ENCODE measurements around the gene STRA6.
"Not testable (repeated sequence)": the region's sequence is repeated elsewhere in the genome, so short reads cannot be mapped to it uniquely, and the experiment has no call there.

STRA6 gene

GRCh38 chr15:74179983-74180880 lies 22.4 kb downstream of the STRA6 start:
- DNase-seq: no peak

GRCh38 chr15:74179101-74179841 lies 23.3 kb downstream of the STRA6 start:
- no peak for DNase-seq

GRCh38 chr15:74178326-74179100 lies 24.1 kb downstream of the STRA6 start:
- no peak for DNase-seq

- DNase-seq: no peak
Measured at GRCh38 chr15:74176262-74177214, 26.0 kb downstream of the STRA6 start.

DNA sequence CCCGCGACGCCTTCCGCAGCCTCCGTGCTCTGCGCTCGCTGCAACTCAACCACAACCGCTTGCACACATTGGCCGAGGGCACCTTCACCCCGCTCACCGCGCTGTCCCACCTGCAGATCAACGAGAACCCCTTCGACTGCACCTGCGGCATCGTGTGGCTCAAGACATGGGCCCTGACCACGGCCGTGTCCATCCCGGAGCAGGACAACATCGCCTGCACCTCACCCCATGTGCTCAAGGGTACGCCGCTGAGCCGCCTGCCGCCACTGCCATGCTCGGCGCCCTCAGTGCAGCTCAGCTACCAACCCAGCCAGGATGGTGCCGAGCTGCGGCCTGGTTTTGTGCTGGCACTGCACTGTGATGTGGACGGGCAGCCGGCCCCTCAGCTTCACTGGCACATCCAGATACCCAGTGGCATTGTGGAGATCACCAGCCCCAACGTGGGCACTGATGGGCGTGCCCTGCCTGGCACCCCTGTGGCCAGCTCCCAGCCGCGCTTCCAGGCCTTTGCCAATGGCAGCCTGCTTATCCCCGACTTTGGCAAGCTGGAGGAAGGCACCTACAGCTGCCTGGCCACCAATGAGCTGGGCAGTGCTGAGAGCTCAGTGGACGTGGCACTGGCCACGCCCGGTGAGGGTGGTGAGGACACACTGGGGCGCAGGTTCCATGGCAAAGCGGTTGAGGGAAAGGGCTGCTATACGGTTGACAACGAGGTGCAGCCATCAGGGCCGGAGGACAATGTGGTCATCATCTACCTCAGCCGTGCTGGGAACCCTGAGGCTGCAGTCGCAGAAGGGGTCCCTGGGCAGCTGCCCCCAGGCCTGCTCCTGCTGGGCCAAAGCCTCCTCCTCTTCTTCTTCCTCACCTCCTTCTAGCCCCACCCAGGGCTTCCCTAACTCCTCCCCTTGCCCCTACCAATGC lies 27.1 kb downstream of the STRA6 start:
- DNase-seq: no peak

DNA sequence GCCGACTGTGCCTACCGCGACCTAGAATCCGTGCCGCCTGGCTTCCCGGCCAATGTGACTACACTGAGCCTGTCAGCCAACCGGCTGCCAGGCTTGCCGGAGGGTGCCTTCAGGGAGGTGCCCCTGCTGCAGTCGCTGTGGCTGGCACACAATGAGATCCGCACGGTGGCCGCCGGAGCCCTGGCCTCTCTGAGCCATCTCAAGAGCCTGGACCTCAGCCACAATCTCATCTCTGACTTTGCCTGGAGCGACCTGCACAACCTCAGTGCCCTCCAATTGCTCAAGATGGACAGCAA lies 27.7 kb downstream of the STRA6 start:
- DNase-seq: no peak

DNA sequence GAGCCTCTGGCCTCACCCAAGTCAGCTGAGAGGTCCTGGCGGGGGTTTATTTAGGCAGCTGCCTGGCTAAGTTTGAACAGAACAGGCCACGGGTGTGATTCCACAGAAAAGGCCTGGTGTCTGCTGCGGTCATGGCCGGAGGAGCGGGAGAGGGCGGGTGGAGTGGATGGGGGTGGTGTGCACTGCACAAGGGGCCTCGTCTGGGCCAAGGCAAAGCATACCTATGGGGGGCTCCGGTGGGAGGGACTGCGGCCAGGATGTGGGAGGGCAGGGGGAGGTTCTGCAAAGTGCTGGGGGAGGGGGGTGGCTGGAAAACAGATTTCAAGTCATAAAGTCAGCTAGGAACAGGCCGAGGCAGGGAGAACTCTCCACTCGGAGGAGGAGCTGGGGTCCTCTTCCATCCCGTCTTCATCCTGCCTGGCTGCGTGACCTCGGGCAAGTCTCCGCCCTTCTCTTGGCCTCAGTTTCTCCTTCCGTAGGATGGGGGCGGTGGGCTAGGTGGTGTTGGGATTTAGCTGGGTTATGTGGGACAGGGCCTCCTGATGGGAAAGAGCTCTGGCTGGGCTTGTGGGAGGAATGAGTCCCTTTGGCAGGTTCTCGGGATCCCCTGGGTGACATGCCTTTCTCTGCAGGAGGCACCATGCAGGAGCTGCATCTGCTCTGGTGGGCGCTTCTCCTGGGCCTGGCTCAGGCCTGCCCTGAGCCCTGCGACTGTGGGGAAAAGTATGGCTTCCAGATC lies 28.2 kb downstream of the STRA6 start:
- no peak for DNase-seq

DNA sequence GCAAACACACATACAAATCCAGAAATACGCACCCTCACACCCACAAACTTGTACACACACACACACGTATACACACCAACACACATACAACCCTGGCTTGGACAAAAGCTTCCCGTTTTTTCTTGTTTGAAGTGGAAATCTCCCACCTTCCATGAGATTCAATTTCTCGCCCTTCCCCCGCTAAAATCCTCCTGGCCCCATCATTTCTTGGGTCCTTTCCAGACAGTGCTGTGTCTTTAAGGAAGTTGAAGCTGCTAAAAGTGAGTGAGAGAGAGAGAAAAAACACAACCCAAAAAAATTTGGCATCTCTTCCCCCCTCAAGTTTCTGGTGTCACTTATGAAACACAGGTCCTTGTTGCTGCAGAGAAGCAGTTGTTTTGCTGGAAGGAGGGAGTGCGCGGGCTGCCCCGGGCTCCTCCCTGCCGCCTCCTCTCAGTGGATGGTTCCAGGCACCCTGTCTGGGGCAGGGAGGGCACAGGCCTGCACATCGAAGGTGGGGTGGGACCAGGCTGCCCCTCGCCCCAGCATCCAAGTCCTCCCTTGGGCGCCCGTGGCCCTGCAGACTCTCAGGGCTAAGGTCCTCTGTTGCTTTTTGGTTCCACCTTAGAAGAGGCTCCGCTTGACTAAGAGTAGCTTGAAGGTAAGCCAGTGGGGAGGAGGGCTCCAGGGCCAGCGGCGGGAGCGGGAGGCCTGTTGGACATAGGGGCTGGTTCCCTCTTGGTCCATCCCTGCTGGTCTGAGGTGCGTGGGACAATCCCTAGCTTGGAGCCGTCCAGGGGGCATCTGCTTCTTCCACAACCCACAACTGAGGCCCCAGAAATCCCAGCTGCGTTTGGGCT lies 29.0 kb downstream of the STRA6 start, which contains the start of gene ISLR:
Gene ISLR, plus strand, starts transcription at position 331 of the 839 bp plus-strand sequence. CDS start 1,149 bp downstream, outside the sequence.
- DNase-seq: no peak

DNA sequence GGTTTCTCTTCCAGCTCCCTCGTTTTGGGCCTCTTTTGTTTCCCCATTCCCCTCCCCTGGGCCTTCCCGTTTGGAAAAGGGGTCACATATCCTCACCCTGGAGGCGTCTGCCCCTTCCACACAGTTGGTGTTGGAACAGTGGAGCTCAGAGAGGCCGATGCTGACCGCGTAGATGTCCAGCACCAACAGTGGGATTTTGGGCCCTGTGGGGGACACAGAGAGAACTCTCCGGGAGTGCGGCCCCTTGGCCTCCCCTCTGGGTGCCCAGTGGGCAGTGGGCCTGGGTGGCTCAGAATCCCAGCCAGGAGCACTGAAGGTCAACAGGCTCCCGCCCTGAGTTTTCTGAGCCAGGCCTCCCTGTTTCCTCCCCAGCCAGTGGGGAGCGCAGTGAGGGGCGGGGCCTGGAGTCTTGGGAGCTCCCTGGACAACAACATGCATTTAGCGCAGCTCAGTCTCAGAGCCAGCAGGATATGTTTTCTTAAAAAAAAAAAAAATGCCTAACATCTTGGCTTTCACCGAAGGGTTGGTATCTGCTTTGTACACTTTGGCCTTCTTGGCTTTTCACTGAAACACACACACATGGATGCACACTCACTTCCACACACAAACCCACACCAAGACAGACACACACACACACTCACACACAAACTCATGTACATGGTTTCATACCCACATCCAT lies 29.7 kb downstream of the STRA6 start:
- no peak for DNase-seq

GRCh38 chr15:74171965-74172541 lies 30.5 kb downstream of the STRA6 start:
- DNase-seq: no peak

GRCh38 chr15:74170875-74171578 lies 31.6 kb downstream of the STRA6 start:
- DNase-seq: no peak

DNA sequence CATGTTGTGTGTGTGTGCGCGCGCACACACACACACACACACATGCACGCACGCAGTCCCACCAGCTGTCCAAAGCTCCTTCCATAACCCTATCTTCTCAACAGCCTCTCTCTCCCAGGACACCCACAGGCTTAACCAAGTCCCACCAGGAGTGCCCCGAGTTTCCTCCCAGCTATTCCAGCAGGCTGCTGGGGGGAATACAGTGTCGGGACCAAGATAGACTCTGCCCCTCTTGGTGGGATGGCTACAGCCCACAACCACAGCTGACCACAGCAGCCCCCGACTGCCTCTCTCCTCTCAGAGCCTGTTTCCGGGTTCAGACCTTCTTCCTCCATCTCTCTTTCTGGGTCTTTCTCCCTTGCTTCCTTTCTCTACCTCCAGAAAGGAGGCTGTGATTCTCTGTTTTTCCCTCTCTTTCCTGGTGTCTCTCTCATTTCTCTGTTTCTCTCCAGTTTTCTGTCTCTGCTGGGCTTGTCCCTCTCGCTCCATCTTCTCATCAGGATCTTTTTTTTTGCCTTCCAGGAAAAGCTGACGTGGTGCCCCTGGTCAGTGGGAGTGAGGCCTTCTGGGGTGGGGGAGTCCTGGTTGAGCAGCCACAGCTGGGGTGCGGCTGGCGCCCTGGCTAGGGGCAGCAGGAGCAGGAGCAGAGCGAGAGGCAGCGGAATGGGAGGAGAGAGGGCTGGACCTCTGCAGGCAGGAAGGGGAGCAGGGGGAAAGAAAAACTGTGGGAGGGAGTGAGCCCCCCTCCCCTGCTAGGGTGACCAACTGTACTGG lies 32.3 kb downstream of the STRA6 start:
- no peak for DNase-seq

- DNase-seq: no peak
Measured at GRCh38 chr15:74168711-74169126, 33.9 kb downstream of the STRA6 start.

GRCh38 chr15:74167891-74168331 lies 34.7 kb downstream of the STRA6 start:
- no peak for DNase-seq

DNA sequence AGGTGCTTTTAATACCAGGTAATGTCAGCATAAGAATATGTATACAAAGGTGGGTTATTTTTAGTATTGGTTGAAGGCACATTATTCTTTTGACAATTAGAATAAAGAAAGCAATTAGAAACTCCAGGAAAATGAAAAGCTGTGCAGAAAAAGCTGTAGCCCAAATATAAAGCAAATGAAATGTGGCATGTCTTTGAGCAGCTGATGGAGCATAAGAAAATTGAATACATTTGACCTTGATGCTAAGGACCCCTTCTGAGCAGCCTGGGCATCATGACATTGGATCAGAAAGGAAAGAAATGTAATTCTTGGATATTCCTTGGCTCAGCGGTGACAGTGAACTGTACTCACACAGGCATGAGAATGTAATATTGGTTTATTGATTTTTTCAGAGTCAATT lies 37.1 kb downstream of the STRA6 start:
- no peak for DNase-seq

DNA sequence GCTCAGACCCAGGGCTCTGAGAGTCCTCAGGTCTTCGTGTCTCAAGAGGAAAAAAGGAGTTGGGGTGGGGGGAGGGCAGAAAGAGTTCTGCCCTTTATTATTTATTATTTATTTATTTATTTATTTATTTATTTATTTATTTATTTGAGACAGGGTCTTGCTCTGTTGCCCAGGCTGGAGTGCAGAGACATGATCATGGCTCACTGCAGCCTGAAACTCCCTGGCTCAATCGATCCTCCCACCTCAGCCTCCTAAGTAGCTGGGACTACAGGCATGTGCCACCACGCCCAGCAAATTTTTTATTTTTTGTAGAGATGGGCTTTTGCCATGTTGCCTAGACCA lies 40.4 kb downstream of the STRA6 start:
- DNase-seq: not testable (repeated sequence)

GRCh38 chr15:74160390-74160789 lies 42.2 kb downstream of the STRA6 start:
- DNase-seq: not testable (repeated sequence)

Measured in CD4-positive, alpha-beta T cell treated with Interleukin-6 for 4 hours (primary cell).